HepG2 (cell line): Measurements from ENCODE around the gene GNL1. TPM values are rescaled to one million over a fixed set of nuclear protein-coding genes. Genes with fewer than 3 reads are reported as not detected.

Experiments used
- ATAC-seq: fragments of 200-7000 bp; cut with Tn5 transposase; 3 replicates; pipeline ENCODE4 v1.9.1; 2020; ENCODE audit warnings: mild to moderate bottlenecking, moderate library complexity
- BruUV-seq: library from RNA; stranded (reverse); fragments of 400-500 nt; replicated peaks from 2 replicates; lab custom pipeline; 2021; lab: Mats Ljungman, UMichigan
- CTCF ChIA-PET: fragments of 300-600 bp; formaldehyde crosslinking; extraction: SDS; loops from one replicate; lab custom pipeline; 2021; ENCODE audit warnings: low total read pairs, inconsistent platforms, low intra/inter-chr PET ratio; lab: Yijun Ruan, JAX
- POLR2A ChIA-PET: fragments of 350-600 bp; sonication (Branson Sonifier 250); formaldehyde crosslinking; loops from one replicate; lab custom pipeline; 2020; ENCODE audit warnings: antibody characterized with exemption, inconsistent platforms; lab: Yijun Ruan, JAX
- DNase-seq: peaks from one replicate; pipeline ENCODE4 v3.0.0-alpha.2; 2015; ENCODE audit warnings: low spot score
- FAIRE-seq: peaks from 3 replicates; lab custom pipeline; 2011; peaks lifted over from hg19 to GRCh38; lab: Jason Lieb, UNC
- H2AFZ ChIP-seq: one replicate; pipeline ENCODE4 v1.6.1; 2011; ENCODE audit warnings: low read length, inconsistent platforms
- H3K27ac ChIP-seq: fragments of 300-600 bp; 3 replicates; pipeline ENCODE4 v1.8.0; 2011; ENCODE audit warnings: mixed run types, mild to moderate bottlenecking, mixed read lengths, low read length, inconsistent platforms; ENCODE audit not compliant: insufficient read depth; ENCODE audit errors: extremely low read length
- H3K27me3 ChIP-seq, 2 experiments: fragments of 200-600 bp in 1 of 2; 2 replicates in 1 of 2; 3 replicates in 1 of 2; pipeline versions ENCODE4 v1.6.0 to v1.8.0; 2011; ENCODE audit warnings: low read length in 2 of 2, mild to moderate bottlenecking in 2 of 2, moderate library complexity in 2 of 2, inconsistent platforms in 1 of 2; ENCODE audit not compliant: insufficient read depth in 2 of 2, control insufficient read depth in 1 of 2
- H3K36me3 ChIP-seq, 2 experiments: fragments of 200-600 bp in 1 of 2; replicated peaks in 1 of 2; 2 replicates in 1 of 2; 3 replicates in 1 of 2; pipeline versions ENCODE4 v1.5.1 to v1.8.0; 2011; ENCODE audit warnings: low read length in 2 of 2, inconsistent platforms in 1 of 2; ENCODE audit not compliant: insufficient read depth in 2 of 2, control insufficient read depth in 1 of 2
- H3K4me1 ChIP-seq: 2 replicates; pipeline ENCODE4 v1.5.1; 2012; ENCODE audit warnings: low read length, inconsistent platforms; ENCODE audit not compliant: insufficient read depth
- H3K4me2 ChIP-seq: 2 replicates; pipeline ENCODE4 v1.6.0; 2011; ENCODE audit warnings: low read depth, low read length, inconsistent platforms
- H3K4me3 ChIP-seq, 3 experiments: fragments of 200-600 bp in 1 of 3; sonication (generic), shearing (Covaris generic) in 1 of 3; replicated peaks in 1 of 3; 2 replicates each; pipeline ENCODE4 v1.5.1; 2011 to 2016; ENCODE audit warnings: low read length in 3 of 3, inconsistent platforms in 2 of 3, low read depth in 2 of 3, mild to moderate bottlenecking in 2 of 3, control low read depth in 1 of 3, mixed read lengths in 1 of 3; ENCODE audit not compliant: insufficient read depth in 1 of 3
- H3K79me2 ChIP-seq: one replicate; pipeline ENCODE4 v1.6.1; 2011; ENCODE audit warnings: low read length, inconsistent platforms; ENCODE audit not compliant: insufficient read depth
- H3K9ac ChIP-seq: 2 replicates; pipeline ENCODE4 v1.6.0; 2011; ENCODE audit warnings: mild to moderate bottlenecking, low read depth, low read length, inconsistent platforms; ENCODE audit not compliant: insufficient read depth
- H3K9me3 ChIP-seq: 2 replicates; pipeline ENCODE4 v1.5.1; 2012; ENCODE audit warnings: mild to moderate bottlenecking, low read length
- H4K20me1 ChIP-seq: 2 replicates; pipeline ENCODE4 v1.6.0; 2011; ENCODE audit warnings: inconsistent platforms, mild to moderate bottlenecking, low read length, moderate library complexity; ENCODE audit not compliant: insufficient read depth
- ARNTL ChIP-seq: sonication (generic); formaldehyde crosslinking; IDR thresholded peaks from 2 replicates; pipeline ENCODE4 v1.4.0; 2020; ENCODE audit warnings: mild to moderate bottlenecking, missing genetic modification reagents
- KMT2A ChIP-seq: sonication (generic); formaldehyde crosslinking; IDR thresholded peaks from 2 replicates; pipeline ENCODE4 v1.4.0; 2020; ENCODE audit warnings: missing genetic modification reagents
- MED8 ChIP-seq: sonication (generic); formaldehyde crosslinking; IDR thresholded peaks from 2 replicates; pipeline ENCODE4 v1.8.1; 2023; ENCODE audit warnings: mild to moderate bottlenecking, missing genetic modification reagents; ENCODE audit not compliant: insufficient replicate concordance
- MIER3 ChIP-seq: IDR thresholded peaks from 2 replicates; pipeline ENCODE4 v1.6.1; 2016; ENCODE audit warnings: missing compliant biosample characterization, borderline replicate concordance
- PAF1 ChIP-seq: IDR thresholded peaks from 2 replicates; pipeline ENCODE4 v1.6.1; 2016; ENCODE audit warnings: missing genetic modification reagents, missing compliant biosample characterization
- SP1 ChIP-seq, 2 experiments: fragments of 450-650 bp in 1 of 2; sonication (generic) in 1 of 2; formaldehyde crosslinking in 1 of 2; IDR thresholded peaks; 2 replicates each; pipeline versions ENCODE4 v1.4.0 to v1.6.1; 2016 to 2020; ENCODE audit warnings: missing genetic modification reagents in 1 of 2
- U2AF1 ChIP-seq: fragments of 200-400 bp; formaldehyde crosslinking; optimal IDR thresholded peaks from 2 replicates; pipeline ENCODE3; 2017; ENCODE audit warnings: mild to moderate bottlenecking, low read depth, low read length
- ZNF138 ChIP-seq: sonication (generic); formaldehyde crosslinking; IDR thresholded peaks from 2 replicates; pipeline ENCODE4 v1.5.0; 2020; ENCODE audit warnings: mild to moderate bottlenecking, low read depth, missing genetic modification reagents
- ZNF251 ChIP-seq: sonication (generic); formaldehyde crosslinking; IDR thresholded peaks from 2 replicates; pipeline ENCODE4 v1.9.0; 2021; ENCODE audit warnings: mild to moderate bottlenecking, missing genetic modification reagents
- ZNF333 ChIP-seq: sonication (generic); formaldehyde crosslinking; IDR thresholded peaks from 2 replicates; pipeline ENCODE4 v1.4.0; 2020; ENCODE audit warnings: mild to moderate bottlenecking, missing genetic modification reagents, borderline replicate concordance
- ZNF703 ChIP-seq: sonication (generic); formaldehyde crosslinking; IDR thresholded peaks from 2 replicates; pipeline ENCODE4 v1.5.1; 2020; ENCODE audit warnings: missing genetic modification reagents, mild to moderate bottlenecking, moderate library complexity, borderline replicate concordance
- ZNF75D ChIP-seq: sonication (generic); formaldehyde crosslinking; IDR thresholded peaks from 2 replicates; pipeline ENCODE4 v1.8.1; 2023; ENCODE audit warnings: missing genetic modification reagents, mild to moderate bottlenecking, borderline replicate concordance
- ZNF784 ChIP-seq: sonication (generic); formaldehyde crosslinking; IDR thresholded peaks from 2 replicates; pipeline ENCODE4 v1.5.1; 2020; ENCODE audit warnings: missing genetic modification reagents, mild to moderate bottlenecking, borderline replicate concordance
- WGBS: methylation state at CpG from one replicate; pipeline ENCODE4 v1.1.6; 2017; ENCODE audit warnings: low lambda C conversion rate; 5-methylcytosine and 5-hydroxymethylcytosine counted together
- in situ Hi-C: cut with HindIII; loops from 2 replicates; pipeline ENCODE4 v1.10.0; 2017; ENCODE audit warnings: low pct_unique_long_range_greater_than_20kb; ENCODE audit not compliant: extremely low pct_ligation_motif_present
- intact Hi-C: fragments of 100-400 bp; cut with micrococcal nuclease; formaldehyde crosslinking; loops from one replicate; pipeline ENCODE4 v1.10.0; 2022; ENCODE audit not compliant: unreplicated experiment
- microRNA counts: library from miRNA; unstranded; fragments of <30 nt; microRNA quantifications from one replicate; lab custom pipeline; 2015
- microRNA-seq: library from miRNA; unstranded; fragments of <30 nt; microRNA quantifications from one replicate; pipeline ENCODE4, GENCODE V29; 2020
- polyA plus RNA-seq, 8 experiments: library from polyadenylated mRNA; depleted of rRNA in 3 of 8; stranded (reverse) in 7 of 8; unstranded in 1 of 8; fragments of >200 nt; fragmentation: Illumina TruSeq in 4 of 8; extraction: Trizol in 4 of 8; gene quantifications; 2 replicates each; pipeline versions ENCODE4 v1.2.1 to v1.2.3, GENCODE V29; 2011 to 2016; ENCODE audit warnings: low read depth in 4 of 8, missing spikeins in 1 of 8, mixed read lengths in 1 of 8; ENCODE audit not compliant: insufficient read depth in 1 of 8
- small RNA-seq, 3 experiments: library from RNA; depleted of rRNA; stranded (forward); fragments of <200 nt; gene quantifications; one replicate each; pipeline ENCODE3, GENCODE V24; 2012; ENCODE audit warnings: low read depth in 2 of 3, low replicate concordance in 1 of 3; ENCODE audit not compliant: insufficient read length in 3 of 3, insufficient read depth in 2 of 3
- total RNA-seq, 5 experiments: library from RNA; depleted of rRNA; stranded (reverse); fragments of >200 nt; fragmentation: Illumina TruSeq; extraction: Trizol; gene quantifications; 2 replicates each; pipeline ENCODE4 v1.2.3, GENCODE V29; 2016; ENCODE audit warnings: low read depth in 1 of 5

Gene GNL1
- total and polyA plus RNA-seq, 2 of the 13 experiments (the other 11 are each of a cell fraction or from before 2014, with no cell fraction given) = 35.0 to 55.6 TPM

- H3K27me3 ChIP-seq = no peaks in the 10 kb centered on the region
- H3K79me2 ChIP-seq = peaks cover 4% of the 10 kb centered on the region
- FAIRE-seq (no peak), DNase-seq (no peak), ATAC-seq (no peak)
- no peaks in the 10 kb centered on the region for H3K9me3 ChIP-seq
- BruUV-seq = no TSS peak
- H3K9ac ChIP-seq = no peak overlapping the region
- 95% methylated on average over 16 of the region's 16 CpGs for WGBS
- intact Hi-C loops = no loop called here
- no peak overlapping the region for H3K27ac ChIP-seq
- no peaks in the 10 kb centered on the region for H4K20me1 ChIP-seq
- H3K4me1 ChIP-seq = peaks cover 17% of the 10 kb centered on the region
- in situ Hi-C loops = no loop called here
- no peak overlapping the region for H3K4me3 ChIP-seq
- POLR2A ChIA-PET = interaction anchor here (1.0 kb wide), 1 partner anchor 49 kb away, joined by 3 read pairs; no protein-coding TSS in a partner anchor
- H3K4me2 ChIP-seq = no peak overlapping the region
- peaks cover 1 to 19% of the 10 kb centered on the region in 2 experiments; a peak in 4 of 5 replicates for H3K36me3 ChIP-seq
- no peak for TF ChIP-seq MIER3 (CRISPR knock-in tag)
- no peak for TF ChIP-seq SP1 (IDR thresholded peaks at IDR 0.05)
- TF ChIP-seq SP1 (CRISPR knock-in tag; IDR thresholded peaks at IDR 0.05) = no peak
- no peak for TF ChIP-seq KMT2A (CRISPR knock-in tag)
- no peak for TF ChIP-seq ZNF333 (CRISPR knock-in tag)
- TF ChIP-seq ZNF703 = no peak
- no peak for TF ChIP-seq U2AF1
- TF ChIP-seq ZNF75D (CRISPR knock-in tag) = no peak
- no peak for TF ChIP-seq PAF1 (CRISPR knock-in tag)
- no peak for TF ChIP-seq ARNTL (CRISPR knock-in tag)
- TF ChIP-seq ZNF138 (CRISPR knock-in tag) = no peak
- no peak for TF ChIP-seq ZNF251
- TF ChIP-seq ZNF784 = no peak
- TF ChIP-seq MED8 (CRISPR knock-in tag) = no peak
- CTCF ChIA-PET = no interaction called here
- no peak overlapping the region for H2AFZ ChIP-seq
Measured at GRCh38 chr6:30491991-30492952, 64.0 kb downstream of the GNL1 start.

MicroRNAs within 50 kb of the gene (microRNA counts, 767-probe panel; counts per million panel counts)
- not detected for microRNA hsa-miR-877-5p (lab: Ali Mortazavi, UCI)

Small RNA genes lying within 50 kb of the gene (microRNA-seq; reads per million reads assigned to microRNA genes)
- 314 reads per million, percentile 81 among the genes with 10 or more reads in this experiment for gene MIR877

Small RNA genes lying within 50 kb of the gene (small RNA-seq; reads per million reads assigned to genes)
- 0.10 to 0.97 (median 0.65) reads per million in 3 experiments for gene MIR877

Other genes starting within 250 kb of the GNL1 start
- gene TRIM39, start 229.6 kb downstream of the GNL1 start, total RNA-seq (2016; rRNA removed; fragmentation: Illumina TruSeq; extraction: Trizol) = 13.8 and 14.6 TPM in 2 replicates
- gene TRIM39, start 229.6 kb downstream of the GNL1 start, polyA plus RNA-seq (2011; rRNA removed) = 7.7 and 8.6 TPM in 2 replicates
- 38.4 and 53.1 TPM in 2 replicates for gene RPP21, start 211.3 kb downstream of the GNL1 start, total RNA-seq (2016; rRNA removed; fragmentation: Illumina TruSeq; extraction: Trizol)
- gene RPP21, start 211.3 kb downstream of the GNL1 start, polyA plus RNA-seq (2011; rRNA removed) = 72.3 and 88.4 TPM in 2 replicates
- 21.2 and 45.2 TPM in 2 replicates for gene HLA-E, start 67.0 kb downstream of the GNL1 start, total RNA-seq (2016; rRNA removed; fragmentation: Illumina TruSeq; extraction: Trizol)
- gene HLA-E, start 67.0 kb downstream of the GNL1 start, polyA plus RNA-seq (2011; rRNA removed) = 90.4 and 99.8 TPM in 2 replicates
- 13.9 and 14.6 TPM in 2 replicates for gene PRR3, start 806 bp upstream of the GNL1 start, total RNA-seq (2016; rRNA removed; fragmentation: Illumina TruSeq; extraction: Trizol)
- 20.6 and 21.2 TPM in 2 replicates for gene PRR3, start 806 bp upstream of the GNL1 start, polyA plus RNA-seq (2011; rRNA removed)
- 98.9 and 104 TPM in 2 replicates for gene ABCF1, start 15.0 kb upstream of the GNL1 start, total RNA-seq (2016; rRNA removed; fragmentation: Illumina TruSeq; extraction: Trizol)
- gene ABCF1, start 15.0 kb upstream of the GNL1 start, polyA plus RNA-seq (2011; rRNA removed) = 25.4 and 33.7 TPM in 2 replicates
- 19.5 and 38.4 TPM in 2 replicates for gene PPP1R10, start 60.8 kb upstream of the GNL1 start, total RNA-seq (2016; rRNA removed; fragmentation: Illumina TruSeq; extraction: Trizol)
- 24.2 and 26.3 TPM in 2 replicates for gene PPP1R10, start 60.8 kb upstream of the GNL1 start, polyA plus RNA-seq (2011; rRNA removed)
- gene MRPS18B, start 61.4 kb upstream of the GNL1 start, total RNA-seq (2016; rRNA removed; fragmentation: Illumina TruSeq; extraction: Trizol) = 125 and 143 TPM in 2 replicates
- gene MRPS18B, start 61.4 kb upstream of the GNL1 start, polyA plus RNA-seq (2011; rRNA removed) = 120 and 131 TPM in 2 replicates
- 5.4 and 9.2 TPM in 2 replicates for gene ATAT1, start 70.4 kb upstream of the GNL1 start, total RNA-seq (2016; rRNA removed; fragmentation: Illumina TruSeq; extraction: Trizol)
- gene ATAT1, start 70.4 kb upstream of the GNL1 start, polyA plus RNA-seq (2011; rRNA removed) = 23.4 and 23.6 TPM in 2 replicates
- 9.2 and 12.0 TPM in 2 replicates for gene C6orf136, start 90.6 kb upstream of the GNL1 start, total RNA-seq (2016; rRNA removed; fragmentation: Illumina TruSeq; extraction: Trizol)
- 26.2 and 30.1 TPM in 2 replicates for gene C6orf136, start 90.6 kb upstream of the GNL1 start, polyA plus RNA-seq (2011; rRNA removed)
- gene DHX16, start 116.5 kb upstream of the GNL1 start, total RNA-seq (2016; rRNA removed; fragmentation: Illumina TruSeq; extraction: Trizol) = 48.2 and 58.5 TPM in 2 replicates
- 57.0 and 73.4 TPM in 2 replicates for gene DHX16, start 116.5 kb upstream of the GNL1 start, polyA plus RNA-seq (2011; rRNA removed)
- 3.1 and 4.9 TPM in 2 replicates for gene PPP1R18, start 130.2 kb upstream of the GNL1 start, total RNA-seq (2016; rRNA removed; fragmentation: Illumina TruSeq; extraction: Trizol)
- 9.2 and 10.5 TPM in 2 replicates for gene PPP1R18, start 130.2 kb upstream of the GNL1 start, polyA plus RNA-seq (2011; rRNA removed)
- 7.4 and 16.0 TPM in 2 replicates for gene NRM, start 134.5 kb upstream of the GNL1 start, total RNA-seq (2016; rRNA removed; fragmentation: Illumina TruSeq; extraction: Trizol)
- 12.5 TPM in 2 replicates for gene NRM, start 134.5 kb upstream of the GNL1 start, polyA plus RNA-seq (2011; rRNA removed)
- 8.4 and 20.5 TPM in 2 replicates for gene MDC1, start 160.8 kb upstream of the GNL1 start, total RNA-seq (2016; rRNA removed; fragmentation: Illumina TruSeq; extraction: Trizol)
- 11.7 and 14.0 TPM in 2 replicates for gene MDC1, start 160.8 kb upstream of the GNL1 start, polyA plus RNA-seq (2011; rRNA removed)
- gene TUBB, start 163.9 kb upstream of the GNL1 start, total RNA-seq (2016; rRNA removed; fragmentation: Illumina TruSeq; extraction: Trizol) = 911 and 1,275 TPM in 2 replicates
- 980 and 1,163 TPM in 2 replicates for gene TUBB, start 163.9 kb upstream of the GNL1 start, polyA plus RNA-seq (2011; rRNA removed)
- gene FLOT1, start 186.2 kb upstream of the GNL1 start, total RNA-seq (2016; rRNA removed; fragmentation: Illumina TruSeq; extraction: Trizol) = 77.8 and 82.3 TPM in 2 replicates
- 130 and 150 TPM in 2 replicates for gene FLOT1, start 186.2 kb upstream of the GNL1 start, polyA plus RNA-seq (2011; rRNA removed)
- gene IER3, start 188.1 kb upstream of the GNL1 start, total RNA-seq (2016; rRNA removed; fragmentation: Illumina TruSeq; extraction: Trizol) = 28.7 and 51.1 TPM in 2 replicates
- 131 and 151 TPM in 2 replicates for gene IER3, start 188.1 kb upstream of the GNL1 start, polyA plus RNA-seq (2011; rRNA removed)